HT1080 (cell line): ENCODE data around the gene FKBP14. TPM values are rescaled to one million over a fixed set of nuclear protein-coding genes. Genes with fewer than 3 reads are reported as not detected.
"Not testable (repeated sequence)": the region's sequence is repeated elsewhere in the genome, so short reads cannot be mapped to it uniquely, and the experiment has no call there.

ENCODE experiments used
- DNase-seq: peaks from one replicate; pipeline ENCODE4 v3.0.0-alpha.2; 2015; ENCODE audit warnings: low read depth
- total RNA-seq: library from RNA; depleted of rRNA; stranded (reverse); fragments of >200 nt; shearing (Covaris generic); gene quantifications from 2 replicates; pipeline ENCODE4 v1.2.3, GENCODE V29; 2014; rRNA removed

The FKBP14 gene
- total RNA-seq, 1 experiment from 2014 or later = 7.7 TPM

DNA sequence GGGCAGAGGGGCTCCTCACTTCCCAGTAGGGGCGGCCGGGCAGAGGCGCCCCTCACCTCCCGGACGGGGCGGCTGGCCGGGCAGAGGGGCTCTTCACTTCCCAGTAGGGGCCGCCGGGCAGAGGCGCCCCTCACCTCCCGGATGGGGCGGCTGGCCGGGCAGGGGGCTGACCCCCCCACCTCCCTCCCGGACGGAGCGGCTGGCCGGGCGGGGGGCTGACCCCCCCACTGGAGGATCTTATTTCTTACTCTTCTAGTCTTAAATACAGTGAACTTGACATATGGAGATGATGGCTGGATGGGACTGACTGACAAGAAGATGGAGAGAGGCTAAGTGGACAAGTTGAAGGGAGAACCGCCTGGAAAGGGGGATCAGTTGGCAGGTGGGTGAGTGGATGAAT is 64.9 kb downstream of the FKBP14 start:
- DNase-seq = not testable (repeated sequence)

Other genes starting within 250 kb of the FKBP14 start
- gene WIPF3, start 220.2 kb downstream of the FKBP14 start, total RNA-seq = not detected in 2 replicates
- gene SCRN1, start 36.9 kb downstream of the FKBP14 start, total RNA-seq = 95.3 and 105 TPM in 2 replicates
- 5.3 and 8.5 TPM in 2 replicates for gene PLEKHA8, start 1.7 kb upstream of the FKBP14 start, total RNA-seq
- 2.4 and 2.9 TPM in 2 replicates for gene MTURN, start 108.3 kb upstream of the FKBP14 start, total RNA-seq